ENCODE results near the gene SOX13. TPM values are rescaled to one million over a fixed set of nuclear protein-coding genes. Genes with fewer than 3 reads are reported as not detected.

Gene SOX13
- total and polyA plus RNA-seq, 9 of the 15 experiments (the other 6 are each of a cell fraction or from before 2014, with no cell fraction given): 0.03 to 0.35 (median 0.06) TPM; not detected in 5

GRCh38 chr1:204149107-204149506 is 76.2 kb downstream of the SOX13 start (continued):
- TF ChIP-seq CUX1 (CRISPR knock-in tag; IDR thresholded peaks at IDR 0.05): no peak
- no peak for TF ChIP-seq BRF2 (IDR thresholded peaks at IDR 0.05; ENCODE audit: borderline replicate concordance, insufficient read depth, insufficient read length)
